ENCODE results near the gene GAREM1. TPM values are rescaled to one million over a fixed set of nuclear protein-coding genes. Genes with fewer than 3 reads are reported as not detected.

The GAREM1 gene
- total RNA-seq, 1 experiment from 2014 or later: 4.7 TPM

GRCh38 chr18:32446780-32447179, 23.9 kb downstream of the GAREM1 start:
- in situ Hi-C loops (cut with HindIII; ENCODE audit: low pct_unique_long_range_greater_than_20kb, low sequenced_read_pairs) (no loop called here), intact Hi-C loops (cut with micrococcal nuclease; ENCODE audit: unreplicated experiment) (no loop called here)
- Histone ChIP-seq H3K9me3 (ENCODE audit: control insufficient read depth, insufficient read depth, low read depth, low read length) (no peaks in the 10 kb centered on the region), H3K27ac (ENCODE audit: low read length) (no peak overlapping the region), H3K27me3 (ENCODE audit: control insufficient read depth, insufficient read depth, low read length) (no peaks in the 10 kb centered on the region), H3K4me3 (ENCODE audit: low read depth in 2 of 2, low read length in 2 of 2) (no peak overlapping the region), H3K4me1 (ENCODE audit: control insufficient read depth, insufficient read depth, low read length) (no peaks in the 10 kb centered on the region), H3K36me3 (ENCODE audit: control insufficient read depth, insufficient read depth, low read length) (no peaks in the 10 kb centered on the region)
- POLR2A ChIA-PET: no interaction called here
- BruUV-seq (replicated peaks): no TSS peak
- CTCF ChIA-PET: no interaction called here
- TF ChIP-seq POLR2AphosphoS5 (IDR thresholded peaks at IDR 0.05; ENCODE audit: low read depth, low read length): no peak
- TF ChIP-seq CTCF (IDR thresholded peaks at IDR 0.05): no peak
- no peak for TF ChIP-seq TCF7L2 (IDR thresholded peaks at IDR 0.05; ENCODE audit: low read depth, low read length)
- TF ChIP-seq, protein P1, sequence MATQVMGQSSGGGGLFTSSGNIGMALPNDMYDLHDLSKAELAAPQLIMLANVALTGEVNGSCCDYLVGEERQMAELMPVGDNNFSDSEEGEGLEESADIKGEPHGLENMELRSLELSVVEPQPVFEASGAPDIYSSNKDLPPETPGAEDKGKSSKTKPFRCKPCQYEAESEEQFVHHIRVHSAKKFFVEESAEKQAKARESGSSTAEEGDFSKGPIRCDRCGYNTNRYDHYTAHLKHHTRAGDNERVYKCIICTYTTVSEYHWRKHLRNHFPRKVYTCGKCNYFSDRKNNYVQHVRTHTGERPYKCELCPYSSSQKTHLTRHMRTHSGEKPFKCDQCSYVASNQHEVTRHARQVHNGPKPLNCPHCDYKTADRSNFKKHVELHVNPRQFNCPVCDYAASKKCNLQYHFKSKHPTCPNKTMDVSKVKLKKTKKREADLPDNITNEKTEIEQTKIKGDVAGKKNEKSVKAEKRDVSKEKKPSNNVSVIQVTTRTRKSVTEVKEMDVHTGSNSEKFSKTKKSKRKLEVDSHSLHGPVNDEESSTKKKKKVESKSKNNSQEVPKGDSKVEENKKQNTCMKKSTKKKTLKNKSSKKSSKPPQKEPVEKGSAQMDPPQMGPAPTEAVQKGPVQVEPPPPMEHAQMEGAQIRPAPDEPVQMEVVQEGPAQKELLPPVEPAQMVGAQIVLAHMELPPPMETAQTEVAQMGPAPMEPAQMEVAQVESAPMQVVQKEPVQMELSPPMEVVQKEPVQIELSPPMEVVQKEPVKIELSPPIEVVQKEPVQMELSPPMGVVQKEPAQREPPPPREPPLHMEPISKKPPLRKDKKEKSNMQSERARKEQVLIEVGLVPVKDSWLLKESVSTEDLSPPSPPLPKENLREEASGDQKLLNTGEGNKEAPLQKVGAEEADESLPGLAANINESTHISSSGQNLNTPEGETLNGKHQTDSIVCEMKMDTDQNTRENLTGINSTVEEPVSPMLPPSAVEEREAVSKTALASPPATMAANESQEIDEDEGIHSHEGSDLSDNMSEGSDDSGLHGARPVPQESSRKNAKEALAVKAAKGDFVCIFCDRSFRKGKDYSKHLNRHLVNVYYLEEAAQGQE (IDR thresholded peaks at IDR 0.05; ENCODE audit: insufficient read depth in 1 of 2, low read depth in 2 of 2, low read length in 1 of 2): no peak
- no peak for TF ChIP-seq SIN3A (IDR thresholded peaks at IDR 0.05; ENCODE audit: borderline replicate concordance, insufficient read depth, low read depth, low read length)
- ATAC-seq (no peak), DNase-seq (ENCODE audit: low read depth, low spot score) (no peak)

DNA sequence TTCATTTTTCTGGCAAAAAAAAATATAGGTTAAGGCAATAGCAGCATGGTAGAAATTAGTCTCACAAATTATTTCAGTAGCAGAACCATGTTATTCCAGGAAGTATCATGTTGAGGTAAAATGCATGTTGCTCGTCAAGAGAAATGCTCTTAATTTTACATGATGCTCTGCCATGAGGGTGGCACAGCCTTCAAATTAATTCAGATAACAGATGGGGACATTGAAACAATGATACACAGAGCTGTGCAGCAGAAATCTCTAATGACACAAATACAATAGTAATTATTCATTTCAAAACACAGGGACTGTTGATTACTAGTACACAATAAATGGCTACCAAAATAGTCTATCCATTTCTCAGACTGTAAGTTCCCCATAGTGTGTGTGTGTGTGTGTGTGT, 24.8 kb downstream of the GAREM1 start:
- H3K4me1 ChIP-seq (ENCODE audit: control insufficient read depth, insufficient read depth, low read length): no peaks in the 10 kb centered on the region
- in situ Hi-C loops (cut with HindIII; ENCODE audit: low pct_unique_long_range_greater_than_20kb, low sequenced_read_pairs) (no loop called here), intact Hi-C loops (cut with micrococcal nuclease; ENCODE audit: unreplicated experiment) (no loop called here)
- no peak overlapping the region for H3K4me3 ChIP-seq (ENCODE audit: low read depth in 2 of 2, low read length in 2 of 2)
- H3K27ac ChIP-seq (ENCODE audit: low read length): no peak overlapping the region
- no peaks in the 10 kb centered on the region for H3K27me3 ChIP-seq (ENCODE audit: control insufficient read depth, insufficient read depth, low read length)
- no peaks in the 10 kb centered on the region for H3K36me3 ChIP-seq (ENCODE audit: control insufficient read depth, insufficient read depth, low read length)
- TF ChIP-seq, protein P1 (IDR thresholded peaks at IDR 0.05; ENCODE audit: insufficient read depth in 1 of 2, low read depth in 2 of 2, low read length in 1 of 2): no peak
- TF ChIP-seq CTCF (IDR thresholded peaks at IDR 0.05) (no peak), TCF7L2 (IDR thresholded peaks at IDR 0.05; ENCODE audit: low read depth, low read length) (no peak), SIN3A (IDR thresholded peaks at IDR 0.05; ENCODE audit: borderline replicate concordance, insufficient read depth, low read depth, low read length) (no peak), POLR2AphosphoS5 (IDR thresholded peaks at IDR 0.05; ENCODE audit: low read depth, low read length) (no peak)
- BruUV-seq (replicated peaks): no TSS peak
- ChIA-PET CTCF (no interaction called here), POLR2A (no interaction called here)
- no peak for ATAC-seq
- H3K9me3 ChIP-seq (ENCODE audit: control insufficient read depth, insufficient read depth, low read depth, low read length): no peaks in the 10 kb centered on the region
- no peak for DNase-seq (ENCODE audit: low read depth, low spot score)

Measured in Panc1 (cell line).